ENCODE data around the gene FBXW11.

FBXW11 gene

DNA sequence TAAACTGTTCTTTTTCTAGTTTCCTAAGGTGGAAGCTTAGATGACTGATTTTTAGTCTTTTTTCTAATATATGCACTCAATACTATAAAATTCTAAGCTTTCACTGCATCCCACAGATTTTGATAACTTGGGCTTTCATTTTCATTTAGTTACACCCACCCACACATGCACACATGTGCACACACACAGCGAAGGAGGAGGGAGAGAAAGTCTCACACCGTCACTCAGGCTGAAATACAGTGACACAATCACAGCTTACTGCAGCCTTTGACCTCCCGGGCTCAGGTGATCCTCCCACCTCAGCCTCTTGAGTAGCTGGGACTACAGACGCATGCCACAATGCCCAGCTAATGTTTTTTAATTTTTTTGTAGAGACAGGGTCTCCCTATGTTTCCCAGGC lies 124.3 kb downstream of the FBXW11 start:
- no peak overlapping the region for H3K4me3 ChIP-seq (ENCODE audit: low read length)
- no peak for TF ChIP-seq ZNF274 (IDR thresholded peaks at IDR 0.05; ENCODE audit: low read depth, low read length)

- no peak overlapping the region for H3K4me3 ChIP-seq (ENCODE audit: low read length)
- no peak for TF ChIP-seq ZNF274 (IDR thresholded peaks at IDR 0.05; ENCODE audit: low read depth, low read length)
These were observed 132.2 kb downstream of the FBXW11 start for GRCh38 chr5:171874234-171874633.

DNA sequence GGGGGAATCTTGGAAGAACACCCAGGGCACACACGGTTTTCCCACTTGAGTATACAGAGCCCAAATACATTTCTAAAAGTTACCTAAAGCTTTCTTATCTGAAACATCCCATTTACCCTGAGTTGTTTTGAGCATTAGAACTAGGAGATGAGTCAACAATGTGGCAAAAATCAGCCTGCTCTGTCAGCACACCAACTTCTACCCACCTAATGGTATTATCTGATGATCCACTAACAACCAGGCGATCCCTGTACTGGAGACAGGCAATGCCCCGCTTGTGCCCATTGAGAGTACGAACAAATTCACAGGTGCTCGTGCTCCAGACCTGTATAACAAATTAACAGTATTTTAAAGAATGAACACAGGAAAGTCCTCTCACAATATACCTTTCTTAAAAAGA lies 133.8 kb downstream of the FBXW11 start:
- TF ChIP-seq ZNF274 (IDR thresholded peaks at IDR 0.05; ENCODE audit: low read depth, low read length), result no peak
- H3K4me3 ChIP-seq (ENCODE audit: low read length), result no peak overlapping the region

DNA sequence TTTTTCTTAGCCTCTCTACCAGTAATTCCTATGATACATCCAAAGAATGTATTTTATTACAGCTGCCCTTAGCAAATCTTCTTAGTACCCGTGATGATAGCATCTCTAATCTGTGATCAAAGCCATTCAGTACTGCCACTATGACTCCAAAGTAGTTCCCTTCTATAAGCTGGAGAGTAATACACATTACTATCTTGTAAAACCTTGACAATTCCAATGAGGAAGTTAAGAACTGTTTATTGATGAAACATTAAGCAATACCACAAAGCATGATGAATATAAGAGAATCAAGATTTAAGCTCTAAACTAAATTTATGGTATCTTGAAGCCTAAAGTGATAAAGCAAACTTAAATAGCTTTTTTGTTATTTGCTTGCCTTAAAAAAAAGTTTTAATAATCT lies 134.7 kb downstream of the FBXW11 start:
- TF ChIP-seq ZNF274 (IDR thresholded peaks at IDR 0.05; ENCODE audit: low read depth, low read length), result no peak
- no peak overlapping the region for H3K4me3 ChIP-seq (ENCODE audit: low read length)

DNA sequence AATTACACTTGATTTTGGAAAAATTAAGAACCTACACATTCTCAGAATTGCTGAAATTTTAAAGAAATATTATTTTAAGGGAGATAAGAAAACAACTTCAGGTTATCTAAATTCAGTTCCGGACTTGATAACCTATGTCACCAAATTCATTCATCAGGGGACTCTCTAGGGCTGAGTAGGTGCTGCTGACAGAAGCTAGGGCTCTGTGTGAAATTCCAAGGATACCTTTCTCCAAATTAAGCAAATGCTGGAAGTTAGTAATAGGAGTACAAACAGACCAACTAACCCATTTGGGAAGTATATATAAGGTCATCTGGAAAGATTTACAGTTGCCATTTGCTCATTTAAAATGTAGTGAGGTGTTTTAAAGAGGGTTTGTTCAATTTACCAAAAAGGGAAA lies 136.5 kb downstream of the FBXW11 start:
- no peak overlapping the region for H3K4me3 ChIP-seq (ENCODE audit: low read length)
- no peak for TF ChIP-seq ZNF274 (IDR thresholded peaks at IDR 0.05; ENCODE audit: low read depth, low read length)

- no peak for TF ChIP-seq ZNF274 (IDR thresholded peaks at IDR 0.05; ENCODE audit: low read depth, low read length)
- H3K4me3 ChIP-seq (ENCODE audit: low read length), result no peak overlapping the region
These were observed 138.2 kb downstream of the FBXW11 start for GRCh38 chr5:171868236-171868635.

DNA sequence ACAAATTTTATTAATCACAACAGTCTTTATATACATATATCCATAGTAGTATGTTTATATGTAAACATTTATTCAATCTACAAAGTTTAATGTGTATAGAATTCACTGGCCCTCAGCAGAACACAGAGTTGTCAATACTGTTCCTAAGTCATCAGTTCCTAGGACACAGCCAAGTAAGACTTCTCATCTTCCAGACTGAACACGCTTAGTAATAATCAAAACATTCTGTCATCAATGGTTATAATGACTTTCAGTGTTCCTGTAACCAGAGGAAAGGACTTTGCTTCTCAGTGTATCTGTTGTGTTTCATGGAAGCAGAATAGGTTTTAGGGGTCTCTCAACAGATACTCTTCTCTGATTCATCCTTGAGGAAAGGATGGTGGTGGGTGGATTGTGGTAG lies 138.7 kb downstream of the FBXW11 start:
- no peak for TF ChIP-seq ZNF274 (IDR thresholded peaks at IDR 0.05; ENCODE audit: low read depth, low read length)
- H3K4me3 ChIP-seq (ENCODE audit: low read length), result no peak overlapping the region

- no peak for TF ChIP-seq ZNF274 (IDR thresholded peaks at IDR 0.05; ENCODE audit: low read depth, low read length)
- no peak overlapping the region for H3K4me3 ChIP-seq (ENCODE audit: low read length)
These were observed 141.0 kb downstream of the FBXW11 start for GRCh38 chr5:171865471-171865870.

DNA sequence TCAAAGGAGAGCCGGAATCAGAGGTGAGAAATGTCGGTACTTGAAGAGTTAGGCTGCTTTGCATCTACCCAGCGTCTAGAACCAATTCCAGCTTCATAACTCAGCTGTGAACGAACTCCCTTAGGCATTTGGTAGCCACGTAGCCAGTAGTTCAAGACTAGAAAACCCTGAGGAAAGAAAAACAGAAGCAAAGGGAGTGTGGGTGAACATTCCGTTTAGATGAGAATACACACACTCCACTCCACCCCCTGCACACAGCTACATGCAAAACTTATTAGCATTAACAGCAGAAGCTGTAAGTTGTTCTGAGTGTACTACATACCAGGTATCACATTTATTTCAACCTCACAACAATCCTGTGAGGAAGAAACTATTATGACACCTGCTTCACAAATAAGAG lies 142.5 kb downstream of the FBXW11 start:
- H3K4me3 ChIP-seq (ENCODE audit: low read length), result no peak overlapping the region
- no peak for TF ChIP-seq ZNF274 (IDR thresholded peaks at IDR 0.05; ENCODE audit: low read depth, low read length)

- no peak overlapping the region for H3K4me3 ChIP-seq (ENCODE audit: low read length)
- no peak for TF ChIP-seq ZNF274 (IDR thresholded peaks at IDR 0.05; ENCODE audit: low read depth, low read length)
These were observed 143.8 kb downstream of the FBXW11 start for GRCh38 chr5:171862624-171863023.

GRCh38 chr5:171861381-171861780 lies 145.1 kb downstream of the FBXW11 start:
- no peak for TF ChIP-seq ZNF274 (IDR thresholded peaks at IDR 0.05; ENCODE audit: low read depth, low read length)
- no peak overlapping the region for H3K4me3 ChIP-seq (ENCODE audit: low read length)

GRCh38 chr5:171858303-171858702 lies 148.1 kb downstream of the FBXW11 start:
- H3K4me3 ChIP-seq (ENCODE audit: low read length), result no peak overlapping the region
- no peak for TF ChIP-seq ZNF274 (IDR thresholded peaks at IDR 0.05; ENCODE audit: low read depth, low read length)

DNA sequence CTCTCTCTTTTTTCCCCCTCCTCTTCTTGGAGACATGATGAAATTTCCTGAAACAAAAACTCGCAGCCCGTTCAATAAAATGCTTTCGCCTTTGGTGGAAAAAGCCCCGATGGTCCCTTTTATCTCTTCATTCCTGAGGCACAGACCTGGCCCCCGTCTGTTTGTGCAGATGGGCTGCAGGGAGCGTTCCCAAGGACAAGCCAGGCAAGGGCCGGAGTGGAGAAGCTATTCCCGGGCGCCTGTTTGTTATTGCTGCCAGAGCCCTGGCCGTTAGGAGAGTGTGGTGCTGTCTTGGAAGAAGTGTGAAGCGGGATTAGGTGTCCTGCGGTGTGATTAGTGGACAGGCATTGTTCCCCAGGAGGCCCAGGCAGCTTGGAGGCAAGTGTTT lies 149.0 kb downstream of the FBXW11 start:
- TF ChIP-seq ZNF274 (IDR thresholded peaks at IDR 0.05; ENCODE audit: low read depth, low read length), result no peak

DNA sequence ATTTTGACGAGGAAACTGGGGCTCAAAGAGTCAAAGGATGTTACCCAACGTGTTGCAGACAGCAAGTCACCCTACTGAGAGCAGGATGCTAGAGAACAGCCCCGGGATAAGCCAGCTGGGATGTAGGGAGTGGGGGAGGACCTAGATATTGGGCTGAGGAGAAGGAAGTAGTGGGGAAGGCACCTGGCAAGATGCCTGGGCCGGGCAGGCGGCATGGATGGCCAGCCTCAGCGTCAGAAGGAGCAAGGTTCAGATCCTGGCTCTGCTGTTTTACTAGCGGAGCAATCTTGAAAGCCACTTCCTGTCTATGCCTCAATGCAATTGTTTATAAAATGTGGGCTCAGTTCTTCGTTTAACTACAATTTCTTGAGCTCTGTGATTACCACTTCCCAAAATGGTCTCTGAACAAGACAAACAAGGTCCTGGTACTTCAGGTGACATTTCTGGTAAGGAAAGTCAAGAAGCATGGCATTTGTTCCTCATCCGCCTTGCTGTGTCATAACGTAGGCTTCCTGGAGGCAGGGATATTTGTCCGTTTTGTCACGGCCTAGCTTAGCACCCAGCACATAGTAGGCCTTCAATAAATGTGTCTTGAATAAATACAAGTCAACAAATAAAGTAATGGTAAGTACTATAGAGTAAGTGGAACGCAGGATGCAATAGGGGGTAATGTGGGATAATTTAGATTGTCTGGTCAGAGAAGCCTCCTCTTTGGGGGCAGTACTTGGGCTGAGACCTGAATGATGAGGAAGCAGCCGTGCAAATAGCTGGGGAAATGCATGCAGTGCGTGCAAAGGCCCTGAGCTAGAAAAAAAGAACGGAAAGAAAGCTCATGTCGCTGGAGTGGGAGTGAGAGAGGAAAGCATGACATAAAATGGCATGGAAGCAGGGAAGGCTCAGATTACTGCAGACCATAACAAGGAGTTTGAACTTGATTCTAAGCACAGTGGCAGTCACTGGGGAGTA lies 150.4 kb downstream of the FBXW11 start:
- H3K4me3 ChIP-seq (ENCODE audit: low read length), result no peak overlapping the region
- no peak for TF ChIP-seq ZNF274 (IDR thresholded peaks at IDR 0.05; ENCODE audit: low read depth, low read length)

More for the DNA sequence above, 149.0 kb downstream of the FBXW11 start:
- no peak overlapping the region for H3K4me3 ChIP-seq (ENCODE audit: low read length)

- no peak for TF ChIP-seq ZNF274 (IDR thresholded peaks at IDR 0.05; ENCODE audit: low read depth, low read length)
- H3K4me3 ChIP-seq (ENCODE audit: low read length), result no peak overlapping the region
These were observed 151.2 kb downstream of the FBXW11 start for GRCh38 chr5:171855265-171855664.

All from GM08714 (cell line).